Stimulated activated CD8-positive, alpha-beta memory T cell treated with anti-CD3 and anti-CD28 coated beads, Interleukin-12 subunit alpha, Interleukin-12 subunit beta, amount 100 ng/mL, for 24 hours (primary cell): ENCODE data around the gene CENPE.
"Not testable (repeated sequence)": the region's sequence is repeated elsewhere in the genome, so short reads cannot be mapped to it uniquely, and the experiment has no call there.

Experiments
- DNase-seq: peaks from one replicate; pipeline ENCODE4 v3.0.0-alpha.2; 2020; ENCODE audit errors: extremely low read depth

CENPE gene

GRCh38 chr4:103198111-103198765, at the start of gene CENPE:
CENPE (minus strand) TSS chr4:103198343; CDS start chr4:103198319, 24 bp downstream.
- DNase-seq: peak; percentile 59

GRCh38 chr4:103244251-103244650, 46.1 kb upstream of the CENPE start:
- no peak for DNase-seq

GRCh38 chr4:103230938-103231337, 32.8 kb upstream of the CENPE start:
- not testable (repeated sequence) for DNase-seq

GRCh38 chr4:103223556-103223955, 25.4 kb upstream of the CENPE start:
- not testable (repeated sequence) for DNase-seq

GRCh38 chr4:103207673-103208072, 9.5 kb upstream of the CENPE start:
- DNase-seq: no peak

- no peak for DNase-seq
Measured at GRCh38 chr4:103204111-103204510, 6.0 kb upstream of the CENPE start.

GRCh38 chr4:103201724-103202123, 3.6 kb upstream of the CENPE start:
- DNase-seq: no peak

- no peak for DNase-seq
Measured at GRCh38 chr4:103201253-103201652, 3.1 kb upstream of the CENPE start.

- DNase-seq: no peak
Measured at GRCh38 chr4:103199009-103199408, 866 bp upstream of the CENPE start.

GRCh38 chr4:103197765-103198110, 405 bp downstream of the CENPE start:
- DNase-seq: no peak

- no peak for DNase-seq
Measured at GRCh38 chr4:103193457-103193856, 4.7 kb downstream of the CENPE start.

- DNase-seq: no peak
Measured at GRCh38 chr4:103171006-103171405, 27.1 kb downstream of the CENPE start.

GRCh38 chr4:103169750-103170149, 28.4 kb downstream of the CENPE start:
- not testable (repeated sequence) for DNase-seq

- no peak for DNase-seq
Measured at GRCh38 chr4:103168993-103169392, 29.1 kb downstream of the CENPE start.

GRCh38 chr4:103162176-103162575, 36.0 kb downstream of the CENPE start:
- DNase-seq: no peak

GRCh38 chr4:103158760-103159159, 39.4 kb downstream of the CENPE start:
- DNase-seq: no peak

GRCh38 chr4:103156106-103156505, 42.0 kb downstream of the CENPE start:
- no peak for DNase-seq

GRCh38 chr4:103152381-103152780, 45.8 kb downstream of the CENPE start:
- no peak for DNase-seq

GRCh38 chr4:103150677-103151076, 47.5 kb downstream of the CENPE start:
- no peak for DNase-seq

GRCh38 chr4:103144926-103145325, 53.2 kb downstream of the CENPE start:
- DNase-seq: no peak

- DNase-seq: no peak
Measured at GRCh38 chr4:103137446-103137827, 60.7 kb downstream of the CENPE start.

- DNase-seq: no peak
Measured at GRCh38 chr4:103136671-103137445, 61.3 kb downstream of the CENPE start.

GRCh38 chr4:103129174-103129573, 69.0 kb downstream of the CENPE start:
- DNase-seq: no peak
